ENCODE results near the gene CMIP.

CMIP gene

GRCh38 chr16:81595629-81596292 lies 151.2 kb downstream of the CMIP start:
- in situ Hi-C loops (cut with HindIII; ENCODE audit: low pct_ligation_motif_present, low sequenced_read_pairs) = no loop called here
- Histone ChIP-seq H3K27me3 (replicated peaks) (no peaks in the 10 kb centered on the region), H3K27ac (no peak overlapping the region), H3K36me3 (replicated peaks) (no peaks in the 10 kb centered on the region), H3K4me3 (ENCODE audit: low read depth, low read length) (no peak overlapping the region)
- TF ChIP-seq, protein P1, sequence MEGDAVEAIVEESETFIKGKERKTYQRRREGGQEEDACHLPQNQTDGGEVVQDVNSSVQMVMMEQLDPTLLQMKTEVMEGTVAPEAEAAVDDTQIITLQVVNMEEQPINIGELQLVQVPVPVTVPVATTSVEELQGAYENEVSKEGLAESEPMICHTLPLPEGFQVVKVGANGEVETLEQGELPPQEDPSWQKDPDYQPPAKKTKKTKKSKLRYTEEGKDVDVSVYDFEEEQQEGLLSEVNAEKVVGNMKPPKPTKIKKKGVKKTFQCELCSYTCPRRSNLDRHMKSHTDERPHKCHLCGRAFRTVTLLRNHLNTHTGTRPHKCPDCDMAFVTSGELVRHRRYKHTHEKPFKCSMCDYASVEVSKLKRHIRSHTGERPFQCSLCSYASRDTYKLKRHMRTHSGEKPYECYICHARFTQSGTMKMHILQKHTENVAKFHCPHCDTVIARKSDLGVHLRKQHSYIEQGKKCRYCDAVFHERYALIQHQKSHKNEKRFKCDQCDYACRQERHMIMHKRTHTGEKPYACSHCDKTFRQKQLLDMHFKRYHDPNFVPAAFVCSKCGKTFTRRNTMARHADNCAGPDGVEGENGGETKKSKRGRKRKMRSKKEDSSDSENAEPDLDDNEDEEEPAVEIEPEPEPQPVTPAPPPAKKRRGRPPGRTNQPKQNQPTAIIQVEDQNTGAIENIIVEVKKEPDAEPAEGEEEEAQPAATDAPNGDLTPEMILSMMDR (IDR thresholded peaks at IDR 0.05; ENCODE audit: low read depth, low read length, missing control alignments) = no peak
- DNase-seq = no peak

GRCh38 chr16:81597079-81597658 lies 152.6 kb downstream of the CMIP start:
- TF ChIP-seq, protein P1 (IDR thresholded peaks at IDR 0.05; ENCODE audit: low read depth, low read length, missing control alignments) = no peak
- DNase-seq = no peak
- in situ Hi-C loops (cut with HindIII; ENCODE audit: low pct_ligation_motif_present, low sequenced_read_pairs) = no loop called here
- no peaks in the 10 kb centered on the region for H3K36me3 ChIP-seq (replicated peaks)
- H3K4me3 ChIP-seq (ENCODE audit: low read depth, low read length) = no peak overlapping the region
- H3K27me3 ChIP-seq (replicated peaks) = no peaks in the 10 kb centered on the region
- H3K27ac ChIP-seq = no peak overlapping the region

- TF ChIP-seq, protein P1 (IDR thresholded peaks at IDR 0.05; ENCODE audit: low read depth, low read length, missing control alignments) = peak; percentile 41
- no peak overlapping the region for H3K27ac ChIP-seq
These were observed 153.5 kb downstream of the CMIP start for GRCh38 chr16:81598083-81598482.

DNA sequence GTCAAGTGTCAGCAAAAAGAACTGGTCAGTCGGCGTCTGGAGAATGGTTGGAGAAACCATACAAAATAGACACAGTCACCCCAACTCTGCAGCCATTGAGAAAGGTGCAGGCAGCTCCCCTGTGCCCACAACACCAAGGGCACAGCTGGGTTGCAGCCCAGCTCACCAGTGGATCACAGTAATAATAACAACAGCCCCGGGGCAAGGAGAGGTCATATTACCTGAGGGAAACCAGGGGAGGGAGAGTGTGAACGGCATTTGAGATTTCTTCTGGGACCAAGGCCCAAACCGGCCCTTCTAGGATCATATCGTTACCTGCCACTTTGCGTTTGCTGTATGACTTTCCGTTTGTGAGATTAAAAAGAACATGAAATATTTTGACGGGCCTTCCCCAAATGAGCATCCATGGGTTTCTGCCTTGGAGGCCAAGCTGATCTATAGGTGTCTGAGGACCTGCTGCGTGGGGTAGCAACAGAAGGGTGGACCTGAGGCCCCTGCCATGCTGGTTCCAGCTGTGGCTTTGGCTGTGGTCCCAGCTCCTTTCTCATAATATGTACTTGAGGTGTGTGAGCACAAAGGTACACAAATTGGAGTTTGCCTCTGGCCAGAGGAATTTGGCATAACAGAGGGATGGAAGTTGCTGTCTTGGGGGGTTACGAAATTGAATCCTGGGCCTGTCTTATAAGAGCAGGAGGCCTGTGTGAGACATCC lies 154.6 kb downstream of the CMIP start:
- no peak overlapping the region for H3K27ac ChIP-seq
- H3K36me3 ChIP-seq (replicated peaks) = no peaks in the 10 kb centered on the region
- TF ChIP-seq, protein P1 (IDR thresholded peaks at IDR 0.05; ENCODE audit: low read depth, low read length, missing control alignments) = no peak
- H3K4me3 ChIP-seq (ENCODE audit: low read depth, low read length) = no peak overlapping the region
- no peak for DNase-seq
- in situ Hi-C loops (cut with HindIII; ENCODE audit: low pct_ligation_motif_present, low sequenced_read_pairs) = no loop called here
- H3K27me3 ChIP-seq (replicated peaks) = no peaks in the 10 kb centered on the region

More at GRCh38 chr16:81598083-81598482, 153.5 kb downstream of the CMIP start:
- in situ Hi-C loops (cut with HindIII; ENCODE audit: low pct_ligation_motif_present, low sequenced_read_pairs) = no loop called here
- Histone ChIP-seq H3K4me3 (ENCODE audit: low read depth, low read length) (no peak overlapping the region), H3K27me3 (replicated peaks) (no peaks in the 10 kb centered on the region), H3K36me3 (replicated peaks) (no peaks in the 10 kb centered on the region)
- no peak for DNase-seq

GRCh38 chr16:81600275-81600674 lies 155.7 kb downstream of the CMIP start:
- Histone ChIP-seq H3K36me3 (replicated peaks) (no peaks in the 10 kb centered on the region), H3K27me3 (replicated peaks) (no peaks in the 10 kb centered on the region), H3K4me3 (ENCODE audit: low read depth, low read length) (no peak overlapping the region), H3K27ac (peak overlapping the region; percentile 57)
- in situ Hi-C loops (cut with HindIII; ENCODE audit: low pct_ligation_motif_present, low sequenced_read_pairs) = no loop called here
- TF ChIP-seq, protein P1 (IDR thresholded peaks at IDR 0.05; ENCODE audit: low read depth, low read length, missing control alignments) = no peak
- DNase-seq = peak; percentile 82
